Neural progenitor cell (in vitro differentiated cells): ENCODE measurements around the gene PMFBP1.

Source experiments
- CTCF ChIP-seq: fragments of 200-600 bp; sonication (generic); IDR thresholded peaks from 2 replicates; pipeline ENCODE4 v1.5.1; 2017; ENCODE audit warnings: antibody characterized with exemption, mild to moderate bottlenecking
- EZH2 ChIP-seq: fragments of 200-600 bp; sonication (generic); IDR thresholded peaks from 2 replicates; pipeline ENCODE4 v1.6.1; 2017; ENCODE audit warnings: antibody characterized with exemption, mild to moderate bottlenecking, moderate library complexity

- TF ChIP-seq CTCF, result no peak
- TF ChIP-seq EZH2, result no peak
These were observed 38.1 kb upstream of the PMFBP1 start for GRCh38 chr16:72210072-72210471.
